Spinal cord (tissue), 10 donors: Measurements from ENCODE around the gene CD109. TPM values are rescaled to one million over a fixed set of nuclear protein-coding genes. Genes with fewer than 3 reads are reported as not detected.

ENCODE experiments used
- DNase-seq, 6 donors: peaks; one replicate each; pipeline versions ENCODE4 v3.0.0 to v3.0.0-alpha.2; 2013 to 2015; ENCODE audit warnings: low spot score in 6 of 6, low read depth in 4 of 6
- H3K27ac ChIP-seq: one replicate; pipeline ENCODE4 v1.5.1; 2013; ENCODE audit warnings: low read depth, low read length, control low read depth
- H3K27me3 ChIP-seq: one replicate; pipeline ENCODE4 v1.6.1; 2013; ENCODE audit warnings: low read length; ENCODE audit not compliant: control insufficient read depth, insufficient read depth
- H3K36me3 ChIP-seq: one replicate; pipeline ENCODE4 v1.6.1; 2013; ENCODE audit warnings: low read length; ENCODE audit not compliant: control insufficient read depth, insufficient read depth
- H3K4me1 ChIP-seq: one replicate; pipeline ENCODE4 v1.6.1; 2013; ENCODE audit warnings: low read length; ENCODE audit not compliant: control insufficient read depth, insufficient read depth
- H3K4me3 ChIP-seq: one replicate; pipeline ENCODE4 v1.5.1; 2013; ENCODE audit warnings: low read depth, low read length, control low read depth
- H3K9me3 ChIP-seq: one replicate; pipeline ENCODE4 v1.6.1; 2013; ENCODE audit warnings: low read length; ENCODE audit not compliant: control insufficient read depth, insufficient read depth
- WGBS: methylation state at CpG from one replicate; pipeline ENCODE4 v1.1.5; 2013; ENCODE audit warnings: missing lambda C conversion rate; ENCODE audit not compliant: insufficient coverage; 5-methylcytosine and 5-hydroxymethylcytosine counted together
- long read RNA-seq, 4 donors: transcript quantifications; one replicate each; lab custom pipeline, GENCODE V29; 2026
- polyA plus RNA-seq, 2 donors: library from polyadenylated mRNA; unstranded; fragments of 120-200 nt; gene quantifications; one replicate each; pipeline ENCODE4 v1.2.1, GENCODE V29; 2013; ENCODE audit not compliant: insufficient read length in 2 of 2
- total RNA-seq, 2 donors: library from RNA; depleted of rRNA in 1 of 2; stranded (reverse); fragments of 120-200 nt in 1 of 2; fragments of >200 nt in 1 of 2; gene quantifications; one replicate each; pipeline versions ENCODE4 v1.2.3 to v1.2.4, GENCODE V29; 2013 to 2014
- donor health status: healthy.

CD109 gene
- total RNA-seq = 10 to 100 TPM; 11.5 to 14.7 TPM
- 1 to 10 TPM; 4.1 to 6.4 TPM for polyA plus RNA-seq
- long read RNA-seq, donor 1 = 0 reads
- long read RNA-seq, donor 2 = 0 reads
- long read RNA-seq, donor 3, full-length matches to known transcripts = 1 of 1 reads
- long read RNA-seq, donor 3, partial matches to known transcripts = 0 of 1 reads
- long read RNA-seq, donor 3, other reads (novel, unspliced or antisense) = 0 of 1 reads
- long read RNA-seq, donor 4 = 0 reads

- no peaks in the 10 kb centered on the region for H3K9me3 ChIP-seq
- WGBS = under 1% methylated on average over 48 of the region's 61 CpGs
- no peaks in the 10 kb centered on the region for H3K36me3 ChIP-seq
- DNase-seq = peak; percentile 17 to 72 (median 40)
- no peaks in the 10 kb centered on the region for H3K27me3 ChIP-seq
- peak within 1 kb of the TSS; percentile 86 for H3K27ac ChIP-seq
- peak within 1 kb of the TSS; percentile 59 for H3K4me3 ChIP-seq
- peaks cover 14% of the 10 kb centered on the region for H3K4me1 ChIP-seq
Measured at GRCh38 chr6:73695619-73696421, at the start of gene CD109. Gene CD109, plus strand, starts transcription at chr6:73696203. Its CDS starts 13 bp downstream, at chr6:73696216.

- no peak for DNase-seq
- Histone ChIP-seq H3K4me3 (no peak overlapping the region), H3K27ac (no peak overlapping the region), H3K36me3 (no peaks in the 10 kb centered on the region), H3K27me3 (no peaks in the 10 kb centered on the region), H3K9me3 (no peaks in the 10 kb centered on the region), H3K4me1 (no peaks in the 10 kb centered on the region)
Measured at GRCh38 chr6:73648166-73648565, 47.8 kb upstream of the CD109 start.

DNA sequence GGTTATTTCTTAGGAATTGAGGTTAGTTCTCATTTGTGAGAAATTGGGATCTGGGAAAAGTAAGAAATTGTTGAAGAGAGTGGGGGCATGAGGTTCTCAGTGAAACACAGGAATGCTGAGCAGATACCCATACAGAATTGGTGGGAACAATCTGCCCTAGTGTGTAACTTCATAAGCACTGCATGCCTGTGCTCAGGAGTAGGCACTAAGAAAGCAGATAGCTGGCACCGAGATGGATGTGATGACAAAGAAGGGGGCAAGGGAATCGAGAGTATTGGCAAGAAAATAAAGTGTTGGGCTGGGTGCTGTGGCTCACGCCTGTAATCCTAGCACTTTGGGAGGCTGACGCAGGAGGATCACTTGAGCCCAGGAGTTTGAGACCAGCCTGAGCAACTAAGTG is 46.2 kb upstream of the CD109 start:
- Histone ChIP-seq H3K4me1 (peaks cover 6% of the 10 kb centered on the region), H3K36me3 (no peaks in the 10 kb centered on the region), H3K27ac (no peak overlapping the region), H3K4me3 (no peak overlapping the region), H3K9me3 (no peaks in the 10 kb centered on the region), H3K27me3 (no peaks in the 10 kb centered on the region)
- no peak for DNase-seq
- WGBS = 38% methylated on average over 2 of the region's 4 CpGs

DNA sequence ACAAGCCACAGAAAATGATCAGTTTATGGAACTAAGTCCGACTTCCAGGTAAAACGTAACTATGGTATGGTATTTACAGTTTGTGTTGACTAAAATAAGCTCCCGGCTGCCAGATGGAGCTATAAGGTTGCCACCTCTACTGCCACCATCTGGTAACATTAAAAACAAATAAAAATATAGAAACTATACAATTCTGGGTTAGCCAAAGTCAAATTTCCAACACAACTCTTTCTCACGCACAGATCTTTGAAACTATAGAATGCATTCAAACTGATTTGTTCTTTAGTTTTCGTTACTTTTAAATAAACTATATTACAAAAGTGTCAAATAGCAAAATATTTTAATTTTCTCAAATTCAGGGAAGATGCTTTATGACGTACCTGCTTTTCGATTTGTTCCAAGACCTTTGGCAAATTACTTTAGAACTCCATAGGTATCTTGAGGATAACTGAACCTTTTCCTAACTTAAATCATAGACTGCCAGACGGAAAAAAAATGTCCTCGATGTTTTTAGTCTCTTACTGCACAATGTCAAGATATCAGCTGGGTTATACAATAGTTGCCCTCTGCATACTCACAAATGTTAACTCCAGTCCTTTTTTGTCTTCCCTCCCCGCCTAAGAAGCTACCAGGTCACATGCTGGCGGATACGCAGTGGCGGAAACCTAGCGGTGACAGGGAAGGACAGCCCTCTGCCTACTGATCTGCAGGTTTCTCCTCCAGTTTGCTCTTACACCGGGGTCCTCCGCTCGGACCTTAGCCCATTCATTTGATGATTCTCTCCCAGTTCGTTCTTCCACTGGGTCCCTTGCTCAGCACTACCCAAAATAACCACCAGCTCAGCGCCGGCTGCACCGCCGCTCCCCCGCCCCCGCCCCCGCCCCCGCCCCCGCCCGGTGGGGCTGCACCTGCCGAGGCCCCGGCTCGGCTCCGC is 43.1 kb upstream of the CD109 start:
- DNase-seq = peak in 4 of 6 donors; percentile 31 to 89 (median 62)
- no peaks in the 10 kb centered on the region for H3K27me3 ChIP-seq
- H3K4me3 ChIP-seq = peak overlapping the region; percentile 97
- H3K9me3 ChIP-seq = no peaks in the 10 kb centered on the region
- peak overlapping the region; percentile 85 for H3K27ac ChIP-seq
- H3K36me3 ChIP-seq = no peaks in the 10 kb centered on the region
- peaks cover 6% of the 10 kb centered on the region for H3K4me1 ChIP-seq
- under 1% methylated on average over 15 of the region's 32 CpGs for WGBS

- WGBS = 0% methylated on average over 88 of the region's 90 CpGs
- peak; percentile 78 to 98 (median 92) for DNase-seq
- Histone ChIP-seq H3K36me3 (no peaks in the 10 kb centered on the region), H3K4me3 (peak within 1 kb of the TSS; percentile 97), H3K27ac (peak within 1 kb of the TSS; percentile 85), H3K27me3 (no peaks in the 10 kb centered on the region), H3K9me3 (no peaks in the 10 kb centered on the region), H3K4me1 (peaks cover 6% of the 10 kb centered on the region)
Measured at GRCh38 chr6:73653571-73654424, 42.2 kb upstream of the CD109 start, which contains the start of gene SLC17A5. Gene SLC17A5, minus strand, starts transcription at chr6:73653992. Its CDS starts 106 bp downstream, at chr6:73653886.

- H3K4me3 ChIP-seq = no peak overlapping the region
- H3K27ac ChIP-seq = no peak overlapping the region
- no peaks in the 10 kb centered on the region for H3K27me3 ChIP-seq
- DNase-seq = no peak
- 89% methylated on average over 1 of the region's 2 CpGs for WGBS
- H3K4me1 ChIP-seq = peaks cover 6% of the 10 kb centered on the region
- no peaks in the 10 kb centered on the region for H3K36me3 ChIP-seq
- no peaks in the 10 kb centered on the region for H3K9me3 ChIP-seq
Measured at GRCh38 chr6:73655341-73655917, 40.6 kb upstream of the CD109 start.

DNA sequence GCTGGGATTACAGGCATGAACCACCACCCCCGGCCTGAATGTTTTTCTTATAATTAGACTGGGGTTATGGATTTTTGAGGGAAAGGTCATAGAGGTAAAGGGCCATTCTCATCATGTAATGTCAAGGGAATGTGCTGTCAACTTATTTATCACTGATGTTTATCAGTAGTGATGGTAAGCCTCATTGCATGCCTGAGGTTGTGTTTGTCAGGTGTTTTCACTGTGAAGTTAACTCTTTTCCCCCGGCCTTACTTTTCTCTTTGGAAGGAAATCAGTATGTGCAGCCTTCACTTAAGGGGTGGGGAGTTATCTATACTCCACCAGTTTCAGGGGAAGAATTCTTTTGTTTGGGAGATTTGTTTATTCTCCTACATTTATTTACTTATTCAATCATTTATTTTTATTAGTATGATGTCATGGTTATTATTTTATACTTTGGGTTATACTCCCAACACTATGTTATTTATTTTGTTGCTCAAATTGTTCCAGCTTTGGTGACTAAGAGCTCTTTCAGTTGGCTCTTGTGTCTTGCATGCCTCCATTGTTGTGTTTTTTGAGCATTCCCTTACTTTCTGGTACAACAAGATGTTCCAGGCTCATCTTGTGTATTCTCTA is 39.4 kb upstream of the CD109 start:
- no peak overlapping the region for H3K4me3 ChIP-seq
- no peaks in the 10 kb centered on the region for H3K36me3 ChIP-seq
- no peak for DNase-seq
- H3K9me3 ChIP-seq = no peaks in the 10 kb centered on the region
- WGBS = no CpG with 5 or more reads among the region's 2 CpGs
- H3K27ac ChIP-seq = no peak overlapping the region
- H3K27me3 ChIP-seq = no peaks in the 10 kb centered on the region
- H3K4me1 ChIP-seq = peaks cover 6% of the 10 kb centered on the region

GRCh38 chr6:73657201-73657600 is 38.8 kb upstream of the CD109 start:
- Histone ChIP-seq H3K36me3 (no peaks in the 10 kb centered on the region), H3K9me3 (no peaks in the 10 kb centered on the region), H3K27me3 (no peaks in the 10 kb centered on the region), H3K27ac (no peak overlapping the region), H3K4me3 (no peak overlapping the region), H3K4me1 (peaks cover 6% of the 10 kb centered on the region)
- WGBS = 85% methylated on average over 2 of the region's 3 CpGs
- no peak for DNase-seq
